ENCODE results near the gene UGCG.

- TF ChIP-seq CTCF (IDR thresholded peaks at IDR 0.05) (no peak), POLR2A (IDR thresholded peaks at IDR 0.05) (no peak)
Measured at GRCh38 chr9:111920531-111920930, 23.9 kb downstream of the UGCG start.
